OCI-LY1 (cell line): Measurements from ENCODE around the gene MROH2A.

Source experiments
- EZH2 ChIP-seq: fragments of 200-600 bp; sonication (generic), shearing (Covaris generic); IDR thresholded peaks from 2 replicates; pipeline ENCODE4 v1.8.0; 2017; ENCODE audit warnings: borderline replicate concordance, mixed run types, mild to moderate bottlenecking, antibody characterized with exemption, low read length, moderate library complexity, mixed read lengths
- TF ChIP-seq, protein P1 (sequence below): fragments of 200-600 bp; sonication (generic), shearing (Covaris generic); IDR thresholded peaks from 2 replicates; pipeline ENCODE4 v1.5.1; 2017; ENCODE audit warnings: mild to moderate bottlenecking, antibody characterized with exemption, low read length, moderate library complexity, mixed read lengths

GRCh38 chr2:233822101-233822771, 44.1 kb downstream of the MROH2A start:
- TF ChIP-seq, protein P1, sequence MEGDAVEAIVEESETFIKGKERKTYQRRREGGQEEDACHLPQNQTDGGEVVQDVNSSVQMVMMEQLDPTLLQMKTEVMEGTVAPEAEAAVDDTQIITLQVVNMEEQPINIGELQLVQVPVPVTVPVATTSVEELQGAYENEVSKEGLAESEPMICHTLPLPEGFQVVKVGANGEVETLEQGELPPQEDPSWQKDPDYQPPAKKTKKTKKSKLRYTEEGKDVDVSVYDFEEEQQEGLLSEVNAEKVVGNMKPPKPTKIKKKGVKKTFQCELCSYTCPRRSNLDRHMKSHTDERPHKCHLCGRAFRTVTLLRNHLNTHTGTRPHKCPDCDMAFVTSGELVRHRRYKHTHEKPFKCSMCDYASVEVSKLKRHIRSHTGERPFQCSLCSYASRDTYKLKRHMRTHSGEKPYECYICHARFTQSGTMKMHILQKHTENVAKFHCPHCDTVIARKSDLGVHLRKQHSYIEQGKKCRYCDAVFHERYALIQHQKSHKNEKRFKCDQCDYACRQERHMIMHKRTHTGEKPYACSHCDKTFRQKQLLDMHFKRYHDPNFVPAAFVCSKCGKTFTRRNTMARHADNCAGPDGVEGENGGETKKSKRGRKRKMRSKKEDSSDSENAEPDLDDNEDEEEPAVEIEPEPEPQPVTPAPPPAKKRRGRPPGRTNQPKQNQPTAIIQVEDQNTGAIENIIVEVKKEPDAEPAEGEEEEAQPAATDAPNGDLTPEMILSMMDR, result no peak
- no peak for TF ChIP-seq EZH2
